ENCODE results near the gene GLB1L2.
"Not testable (repeated sequence)": the region's sequence is repeated elsewhere in the genome, so short reads cannot be mapped to it uniquely, and the experiment has no call there.

The GLB1L2 gene

DNA sequence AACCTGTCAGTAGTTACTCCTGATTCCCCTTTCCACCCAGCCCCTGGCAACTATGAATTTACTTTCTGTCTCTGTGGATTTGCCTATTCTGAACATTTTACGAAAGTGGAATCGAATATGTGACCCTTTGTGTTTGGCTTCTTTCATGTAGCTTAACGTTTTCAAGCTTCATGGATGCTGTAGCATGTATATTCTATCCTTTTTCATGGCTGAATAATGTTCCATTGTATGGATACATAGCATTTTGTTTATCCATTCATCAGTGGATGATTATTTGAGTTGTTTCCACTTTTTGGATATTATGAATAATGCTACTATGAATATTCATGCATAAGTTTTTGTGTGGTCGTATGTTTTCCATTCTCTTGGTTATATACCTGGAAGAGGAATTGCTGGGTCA is 9.2 kb upstream of the GLB1L2 start:
- DNase-seq (ENCODE audit: low read depth): no peak

DNA sequence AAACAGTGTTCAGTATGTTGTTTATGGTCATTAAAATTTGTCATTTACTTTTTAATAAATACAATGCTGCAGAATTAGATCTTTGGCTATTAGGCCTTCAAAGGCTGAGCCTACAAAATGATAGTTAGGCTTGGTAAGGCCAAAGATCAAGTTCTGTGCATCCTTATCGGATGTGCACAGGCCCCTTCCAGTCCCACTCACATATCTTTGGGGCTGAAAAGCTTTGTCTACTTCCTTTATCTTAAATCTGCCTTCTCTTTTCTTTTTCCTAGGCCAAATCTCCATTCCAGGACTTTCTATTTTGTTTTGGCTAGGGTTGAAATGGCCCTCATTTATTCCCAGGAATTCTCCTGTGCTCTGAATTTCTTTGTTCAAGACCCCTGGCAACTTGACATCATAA is 3.4 kb upstream of the GLB1L2 start:
- no peak for DNase-seq (ENCODE audit: low read depth)

- DNase-seq (ENCODE audit: low read depth): no peak
Observed at GRCh38 chr11:134330611-134331353, 1.0 kb upstream of the GLB1L2 start.

DNA sequence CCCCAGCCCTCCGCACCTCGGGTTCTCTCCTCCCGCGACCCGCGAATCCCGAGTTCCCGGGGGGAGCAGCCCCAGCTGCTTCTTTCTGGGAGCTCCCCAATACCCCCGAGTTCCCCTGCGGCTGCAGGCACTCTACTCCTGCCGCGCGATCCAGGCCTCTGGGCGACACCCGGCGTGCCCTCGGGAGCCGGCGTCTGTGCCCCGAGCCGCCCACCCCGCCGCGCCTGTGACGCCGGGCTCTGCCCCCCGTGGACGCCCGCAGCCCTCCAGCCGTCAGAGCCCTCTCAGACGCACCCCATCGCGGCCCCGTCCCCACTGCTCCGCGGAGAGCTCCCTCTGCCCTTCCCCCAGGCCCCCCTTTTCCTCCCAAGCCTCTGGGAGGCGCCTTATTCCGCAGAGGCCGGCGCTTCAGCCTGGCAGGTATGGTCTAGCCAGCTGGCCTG is 422 bp downstream of the GLB1L2 start:
- no peak for DNase-seq (ENCODE audit: low read depth)

DNA sequence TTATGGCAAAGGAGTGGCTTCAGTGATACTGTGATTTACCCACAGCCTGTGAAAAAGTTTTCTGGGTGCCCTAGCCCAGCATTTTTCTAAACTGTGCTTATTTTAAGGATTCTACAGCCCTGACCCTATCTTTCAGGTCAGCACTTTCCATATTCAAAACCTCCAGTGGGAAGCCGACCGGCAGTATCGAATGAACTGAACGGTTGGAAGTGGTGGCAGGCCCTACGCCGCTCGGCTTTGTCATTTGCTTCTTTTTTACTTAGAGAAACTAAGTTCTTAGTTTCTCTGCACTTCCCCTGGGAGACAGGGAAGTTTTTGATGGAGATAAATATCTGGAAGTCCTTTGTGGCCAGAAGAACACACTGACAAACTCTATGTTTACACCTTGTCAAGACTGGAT is 994 bp downstream of the GLB1L2 start:
- no peak for DNase-seq (ENCODE audit: low read depth)

- no peak for DNase-seq (ENCODE audit: low read depth)
Observed at GRCh38 chr11:134333312-134333711, 1.5 kb downstream of the GLB1L2 start.

GRCh38 chr11:134333946-134334345 is 2.2 kb downstream of the GLB1L2 start:
- no peak for DNase-seq (ENCODE audit: low read depth)

- no peak for DNase-seq (ENCODE audit: low read depth)
Observed at GRCh38 chr11:134334796-134335571, 3.2 kb downstream of the GLB1L2 start.

DNA sequence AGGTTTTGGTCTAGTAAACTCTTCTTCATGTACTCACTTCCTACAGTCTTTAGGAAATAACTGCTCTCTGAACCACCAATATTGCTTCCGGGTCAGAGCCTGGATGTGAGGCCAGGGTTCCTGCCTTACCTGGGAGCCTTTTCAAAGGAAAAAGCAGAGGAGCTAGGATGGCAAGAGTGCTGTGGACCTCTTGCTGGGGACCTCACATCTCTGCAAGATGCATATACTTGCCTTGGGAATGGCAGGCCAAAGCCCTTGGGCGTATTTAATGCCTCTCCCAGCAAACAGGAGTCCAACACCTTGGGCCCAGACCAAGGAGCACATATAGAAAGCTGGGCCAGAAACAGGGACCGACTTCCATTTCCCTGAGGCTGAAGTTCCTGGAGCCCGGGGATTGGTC is 5.3 kb downstream of the GLB1L2 start:
- DNase-seq (ENCODE audit: low read depth): no peak

GRCh38 chr11:134338068-134338467 is 6.3 kb downstream of the GLB1L2 start:
- DNase-seq (ENCODE audit: low read depth): no peak

DNA sequence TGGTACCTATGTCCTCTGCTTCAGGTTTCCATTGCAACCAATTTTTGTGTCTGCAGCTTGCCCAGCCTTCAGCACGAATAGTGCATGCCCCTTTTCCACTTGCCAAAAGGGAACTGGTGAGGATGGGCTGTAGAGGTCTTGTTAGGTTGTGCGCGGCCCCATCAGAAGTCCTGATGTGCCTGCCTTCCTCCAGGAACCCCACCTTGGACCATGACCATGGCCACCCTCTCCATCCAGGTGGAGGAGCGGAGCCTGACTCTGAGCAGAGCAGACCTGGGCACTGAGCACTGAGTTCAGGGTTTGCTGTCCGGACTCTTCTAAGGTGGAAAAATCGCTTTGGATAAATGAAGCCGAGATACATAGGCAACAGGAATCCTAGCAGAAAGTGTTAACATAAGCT is 6.9 kb downstream of the GLB1L2 start:
- DNase-seq (ENCODE audit: low read depth): no peak

- DNase-seq (ENCODE audit: low read depth): no peak
Observed at GRCh38 chr11:134339756-134340155, 8.0 kb downstream of the GLB1L2 start.

GRCh38 chr11:134340354-134340964 is 8.7 kb downstream of the GLB1L2 start:
- no peak for DNase-seq (ENCODE audit: low read depth)

- DNase-seq (ENCODE audit: low read depth): no peak
Observed at GRCh38 chr11:134341805-134342571, 10.2 kb downstream of the GLB1L2 start.

GRCh38 chr11:134342572-134343340 is 11.0 kb downstream of the GLB1L2 start:
- DNase-seq (ENCODE audit: low read depth): no peak

GRCh38 chr11:134343646-134344045 is 11.9 kb downstream of the GLB1L2 start:
- DNase-seq (ENCODE audit: low read depth): no peak

- not testable (repeated sequence) for DNase-seq (ENCODE audit: low read depth)
Observed at GRCh38 chr11:134344497-134345236, 12.9 kb downstream of the GLB1L2 start.

GRCh38 chr11:134345237-134345550 is 13.4 kb downstream of the GLB1L2 start:
- DNase-seq (ENCODE audit: low read depth): no peak

DNA sequence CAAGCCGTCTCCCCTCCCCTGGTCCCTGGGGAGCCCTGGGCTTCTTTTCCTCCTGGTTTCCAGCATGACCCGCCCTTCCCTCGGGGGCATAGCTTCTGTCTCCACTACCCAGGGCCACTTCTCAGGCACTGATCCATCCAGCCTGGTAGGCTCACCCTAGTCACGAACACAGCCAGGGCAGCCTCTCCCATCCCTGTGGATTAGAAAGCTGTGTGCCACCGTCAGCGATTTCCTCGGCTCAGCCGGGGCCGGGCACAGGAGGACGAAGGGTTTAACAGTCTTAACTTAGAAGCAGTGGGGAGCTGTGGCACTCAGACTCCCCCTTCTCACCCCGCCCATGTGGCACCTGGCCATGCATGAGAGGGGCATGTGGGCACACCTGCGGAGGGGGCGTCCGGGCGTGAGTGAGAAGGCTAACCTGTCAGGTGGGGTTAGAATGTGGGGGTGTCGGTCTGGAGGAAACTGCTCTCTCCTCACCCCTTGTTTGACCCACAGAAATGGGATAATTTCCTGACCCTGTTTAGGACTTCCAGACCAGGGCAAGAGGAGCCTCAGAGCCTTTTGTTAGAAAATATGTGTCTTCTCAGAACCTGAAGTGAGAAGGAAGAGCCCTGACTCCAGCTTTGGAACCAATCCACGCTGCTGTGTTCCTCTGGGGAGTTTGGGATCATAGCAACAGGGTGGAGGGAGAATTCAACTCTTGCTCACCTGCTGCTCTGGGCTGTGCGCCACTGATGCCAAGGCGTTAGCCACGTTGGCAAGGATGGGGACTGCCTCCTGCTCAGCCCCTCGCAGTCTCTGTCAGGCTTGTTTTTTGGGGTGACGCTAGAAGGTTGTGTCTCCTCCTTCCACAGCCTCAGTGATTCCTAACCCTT is 14.6 kb downstream of the GLB1L2 start:
- no peak for DNase-seq (ENCODE audit: low read depth)

- DNase-seq (ENCODE audit: low read depth): no peak
Observed at GRCh38 chr11:134346976-134347350, 15.2 kb downstream of the GLB1L2 start.
